Activated T-helper 1 cell treated with anti-CD3 and anti-CD28 coated beads, Interleukin-2, amount 50 U/mL, for 16 hours (primary cell): ENCODE measurements around the gene ABCA4.

Experiments used
- DNase-seq, 2 donors: peaks; one replicate each; pipeline ENCODE4 v3.0.0-alpha.2; 2020; ENCODE audit warnings: low read depth in 1 of 2, low spot score in 1 of 2

The ABCA4 gene

DNA sequence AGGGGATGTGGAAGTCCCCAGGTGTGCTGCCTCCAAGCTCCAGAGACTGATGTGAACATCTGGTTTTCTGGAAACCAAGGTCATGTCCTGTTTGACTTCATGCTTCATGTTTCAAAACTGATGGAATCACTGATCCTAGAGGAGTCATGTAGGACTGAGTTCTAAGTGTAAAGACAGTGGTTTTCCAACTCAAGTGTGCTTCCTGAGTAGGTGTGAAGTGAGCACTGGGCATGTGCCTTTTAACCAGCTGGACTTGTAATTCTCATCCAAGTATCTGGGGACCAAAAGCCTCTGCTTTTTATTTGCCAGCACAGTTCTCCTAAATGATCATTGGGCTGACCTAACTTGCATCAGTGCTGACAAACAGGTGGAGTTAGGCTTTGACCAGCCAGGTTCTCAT is 36.9 kb downstream of the ABCA4 start:
- DNase-seq = no peak

DNA sequence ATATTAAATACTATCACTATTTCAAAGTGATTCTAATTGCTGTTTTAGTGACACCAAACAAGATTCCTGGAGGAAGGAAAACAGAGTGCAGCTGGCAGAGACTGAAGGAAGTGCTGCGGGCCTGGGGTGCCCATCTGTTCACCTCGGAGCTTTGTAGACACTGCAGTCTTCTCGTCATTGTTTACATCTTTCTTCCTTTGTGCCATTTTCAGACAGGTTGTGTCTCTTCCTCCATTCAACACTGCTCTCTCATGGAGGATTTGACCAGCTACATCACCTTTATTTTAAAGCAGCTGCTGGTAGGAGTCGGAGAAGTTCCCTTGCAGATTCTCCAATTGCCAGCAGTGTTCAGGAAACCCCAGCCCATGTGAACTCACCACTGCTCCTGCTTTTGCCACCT is 37.3 kb downstream of the ABCA4 start:
- no peak for DNase-seq

DNA sequence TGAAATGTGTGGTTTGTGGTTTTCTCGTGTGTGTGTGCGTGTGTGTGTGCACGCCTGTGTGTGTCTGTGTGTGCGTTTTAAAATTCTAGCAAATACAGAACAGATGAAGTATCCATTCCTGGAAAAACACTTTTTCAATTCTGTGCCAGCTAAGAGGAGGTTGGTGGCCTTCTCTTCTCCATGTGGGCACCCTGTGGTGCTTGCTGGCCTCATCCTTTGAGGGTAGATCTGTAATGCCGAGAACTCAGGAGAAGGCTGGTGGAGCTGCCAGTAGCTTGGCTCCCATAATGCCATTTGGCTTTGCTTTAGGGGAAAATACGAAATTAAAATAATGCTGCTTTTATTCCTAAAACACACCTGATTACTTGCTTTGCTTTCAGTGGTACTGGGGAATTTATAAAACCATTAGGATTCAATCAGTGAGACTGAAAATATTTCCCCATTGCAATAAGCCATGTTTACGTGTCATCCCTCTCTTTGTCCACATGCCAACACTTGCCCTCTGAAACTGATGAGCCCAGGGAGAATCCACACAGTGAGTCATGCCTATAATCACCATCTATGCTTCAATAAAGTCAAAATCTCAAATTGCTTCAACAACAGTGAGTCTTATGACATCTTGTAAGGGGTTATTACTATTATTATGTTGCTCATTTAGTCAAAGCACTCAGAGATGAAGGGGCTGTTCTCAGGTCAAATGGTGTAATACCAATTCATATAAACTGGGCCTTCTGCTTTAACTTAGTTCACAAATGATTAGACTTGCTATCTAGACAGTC is 39.2 kb downstream of the ABCA4 start:
- DNase-seq = no peak

DNA sequence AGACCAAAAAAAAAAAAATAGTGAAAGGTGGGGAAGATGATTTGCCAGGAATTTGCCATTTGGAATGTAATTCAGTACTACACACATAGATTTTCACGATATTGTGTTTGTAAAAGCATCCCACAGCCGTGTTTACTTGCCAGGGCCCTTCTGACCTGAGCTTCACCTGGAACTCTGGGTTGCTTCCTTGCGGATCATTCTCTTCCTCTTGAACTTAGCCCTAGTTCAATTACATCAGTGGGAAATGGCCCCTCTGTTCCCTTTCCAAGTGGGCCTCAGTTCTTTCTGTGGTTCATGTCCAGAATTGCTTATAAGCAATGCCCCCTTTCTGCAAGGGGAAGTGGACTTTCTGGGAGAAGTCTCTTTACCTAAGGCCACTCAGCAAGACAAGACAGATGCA is 41.0 kb downstream of the ABCA4 start:
- DNase-seq = no peak

DNA sequence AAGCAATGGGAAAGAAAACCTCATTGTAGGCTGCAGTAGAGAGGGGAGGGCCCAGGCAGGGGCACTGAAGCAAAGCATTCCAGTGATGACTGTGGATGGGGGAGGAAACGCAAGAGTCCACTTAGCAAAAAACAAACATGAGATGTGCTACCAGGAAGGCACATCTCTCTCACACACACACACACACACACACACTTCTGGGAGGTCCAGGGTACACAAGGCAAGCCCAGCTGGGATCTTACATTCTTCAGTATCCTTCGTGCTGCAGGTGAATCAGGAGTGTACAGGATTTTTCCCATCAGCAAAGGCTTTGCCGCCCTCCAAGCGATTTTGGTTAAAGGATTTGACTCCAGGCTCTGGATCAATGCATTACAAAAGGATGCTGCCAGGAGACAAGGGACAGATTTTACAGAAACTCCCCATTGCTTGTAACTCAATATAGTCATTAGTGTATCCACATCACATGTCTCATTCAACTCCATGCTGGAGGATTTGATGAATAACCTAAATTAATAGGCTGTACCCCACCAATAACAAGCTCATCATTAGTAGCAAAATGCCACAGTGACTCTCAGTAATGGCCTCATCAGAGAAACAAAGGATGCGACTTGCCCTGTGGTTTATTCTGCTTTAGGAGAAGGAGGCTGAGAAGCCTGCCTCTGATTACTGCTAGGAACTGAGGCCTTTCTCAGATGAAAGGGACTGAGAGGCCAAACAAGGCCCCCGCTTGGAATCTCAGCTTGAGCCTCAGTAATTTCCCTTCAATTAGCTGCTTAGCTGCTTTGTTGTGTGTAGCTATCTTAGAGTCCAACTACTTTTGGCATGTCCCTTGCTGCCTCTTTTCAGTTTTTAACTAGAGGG is 41.6 kb downstream of the ABCA4 start:
- DNase-seq = no peak

DNA sequence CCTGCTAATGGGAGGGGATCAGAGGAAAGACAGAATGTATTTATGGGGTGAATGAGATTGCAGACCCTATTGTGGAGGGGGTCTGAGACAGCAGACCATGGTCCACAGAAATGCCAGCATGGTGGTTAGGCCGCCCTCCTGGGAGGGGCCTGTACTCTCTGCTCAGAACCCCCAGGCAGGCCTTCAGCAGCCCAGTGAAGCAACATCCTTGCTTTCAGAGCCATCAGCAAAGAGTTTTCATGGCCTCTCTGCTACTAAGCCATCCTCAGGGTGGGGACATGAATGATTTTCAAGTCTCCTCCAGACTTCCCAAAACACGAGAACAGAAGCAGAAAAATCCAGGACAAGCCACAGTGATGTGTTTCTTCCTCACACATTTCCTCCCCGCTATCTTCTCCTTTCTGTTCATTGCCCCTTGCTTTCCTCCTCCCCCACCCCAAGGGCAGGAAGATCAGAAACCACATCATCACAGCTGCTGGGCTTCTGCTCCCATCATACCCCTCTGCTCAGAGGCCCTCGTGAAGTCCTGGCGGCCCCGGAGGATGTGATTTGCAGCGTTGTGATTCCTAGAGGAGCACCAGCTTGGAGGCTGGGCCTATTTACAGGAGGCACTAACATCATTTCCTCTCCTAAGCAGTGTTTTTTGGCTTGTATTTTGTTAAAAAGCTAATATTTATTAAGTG is 48.0 kb downstream of the ABCA4 start:
- no peak for DNase-seq

DNA sequence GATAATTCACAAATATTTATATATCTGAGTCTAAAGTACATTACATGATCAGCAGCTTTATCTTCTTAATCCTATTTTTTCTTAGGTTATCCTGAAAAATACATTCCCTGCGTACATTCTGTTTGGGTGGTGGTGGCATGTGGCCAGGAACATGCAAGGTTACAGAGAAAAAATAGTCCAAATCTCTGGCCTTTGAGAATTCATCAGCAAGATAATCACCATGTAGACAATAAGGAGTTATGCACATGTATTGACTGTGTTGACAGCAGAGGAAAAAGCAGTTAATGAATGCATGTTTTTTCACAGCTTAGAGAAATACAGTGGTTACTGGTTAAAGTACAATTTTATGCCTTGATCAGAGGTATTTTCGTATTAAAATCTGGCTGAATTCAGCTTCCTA is 49.0 kb downstream of the ABCA4 start:
- DNase-seq = no peak

DNA sequence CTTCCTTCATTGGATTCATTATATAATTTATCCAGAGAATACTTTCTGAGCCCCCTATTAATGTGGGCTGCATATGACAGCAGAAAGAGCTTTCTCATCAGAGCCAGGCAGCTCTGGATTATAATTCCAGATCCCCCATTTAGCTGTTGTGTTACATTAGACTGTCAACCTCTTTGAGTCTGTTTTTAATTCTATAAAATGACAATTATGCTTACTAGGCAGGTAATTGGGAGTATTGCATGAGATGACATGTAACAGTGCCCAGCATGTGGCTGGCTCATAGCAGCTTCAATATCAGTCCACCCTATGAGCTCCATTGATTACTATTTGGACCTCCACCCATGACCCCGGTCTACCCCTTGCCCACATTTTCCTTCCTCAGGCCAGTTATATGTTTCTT is 49.6 kb downstream of the ABCA4 start:
- no peak for DNase-seq

DNA sequence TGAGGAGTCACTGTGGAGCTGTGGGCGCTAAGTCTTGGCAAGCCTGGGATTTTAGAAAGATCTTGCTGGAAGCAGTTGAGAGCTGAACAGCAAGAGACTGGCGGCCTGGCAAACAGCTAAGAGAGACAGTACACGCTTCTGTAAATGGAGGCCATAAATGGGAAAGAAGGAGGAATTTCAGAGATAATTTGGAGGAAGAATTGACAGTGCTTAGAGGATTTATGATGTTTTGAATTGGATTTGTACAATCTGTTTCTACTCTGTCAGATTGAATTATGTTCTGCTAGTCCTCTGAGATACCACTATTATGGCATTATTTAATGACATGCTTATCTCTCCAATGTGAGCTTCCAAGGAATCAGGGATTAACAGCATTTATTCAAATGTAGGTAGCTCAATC is 50.1 kb downstream of the ABCA4 start:
- no peak for DNase-seq

DNA sequence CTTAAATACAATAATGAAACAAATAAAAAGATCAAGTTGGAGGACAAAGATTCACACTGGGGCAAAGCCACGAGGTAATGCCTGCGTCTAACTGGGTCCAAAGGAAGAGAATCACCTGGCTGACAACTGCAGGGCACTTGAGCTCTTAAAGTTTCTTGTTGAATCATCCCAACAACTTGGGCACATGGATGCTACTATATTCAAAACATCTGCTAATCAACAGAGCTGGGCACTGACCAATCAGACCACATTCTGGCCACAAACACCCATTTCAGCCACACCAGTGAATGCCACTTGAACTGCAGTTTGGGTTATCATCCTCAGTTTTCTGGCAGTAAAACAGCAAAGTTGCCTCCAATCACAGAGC is 51.0 kb downstream of the ABCA4 start:
- no peak for DNase-seq

DNA sequence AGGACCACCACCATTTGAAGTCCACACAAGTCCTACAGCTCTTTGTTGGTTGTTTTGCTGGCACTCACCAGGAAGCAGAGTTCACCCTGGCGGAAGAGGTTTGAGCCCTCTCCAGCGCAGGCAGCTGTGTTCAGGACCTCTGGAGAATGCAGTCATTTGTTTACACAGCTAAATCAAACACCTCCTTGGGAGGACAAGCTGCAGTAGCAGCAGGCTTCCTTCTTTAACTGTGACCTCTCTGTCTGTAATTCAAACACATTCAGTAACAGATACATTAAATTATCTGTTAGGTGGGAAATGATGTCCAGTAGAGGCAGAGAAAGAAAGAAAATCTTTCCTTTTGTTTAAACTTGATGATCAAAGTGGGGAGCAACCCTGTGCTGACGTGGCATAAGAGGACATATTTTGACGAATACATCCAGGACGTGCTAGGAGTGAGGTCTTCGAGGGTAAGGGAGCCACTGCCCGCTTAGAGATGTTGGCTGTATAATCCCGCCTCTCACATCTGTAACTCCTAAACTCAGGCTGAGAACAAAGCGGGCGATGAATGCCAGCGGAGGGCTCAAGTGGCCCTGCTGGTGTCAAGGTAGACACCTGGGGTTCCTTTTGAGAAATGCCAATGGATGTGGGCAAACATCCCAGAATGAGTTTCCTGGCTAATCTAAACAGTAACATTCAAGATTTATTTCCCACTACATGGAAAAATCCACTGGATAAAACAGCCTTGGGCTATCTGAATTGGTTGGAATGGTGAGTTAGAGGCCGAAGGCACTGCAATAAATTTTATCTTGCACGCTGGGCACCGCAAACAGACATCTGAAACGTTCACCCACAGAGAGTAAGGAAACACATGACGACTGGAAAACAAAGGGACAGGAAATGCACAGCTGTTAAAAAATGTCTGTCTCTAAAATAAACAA is 51.7 kb downstream of the ABCA4 start:
- no peak for DNase-seq

DNA sequence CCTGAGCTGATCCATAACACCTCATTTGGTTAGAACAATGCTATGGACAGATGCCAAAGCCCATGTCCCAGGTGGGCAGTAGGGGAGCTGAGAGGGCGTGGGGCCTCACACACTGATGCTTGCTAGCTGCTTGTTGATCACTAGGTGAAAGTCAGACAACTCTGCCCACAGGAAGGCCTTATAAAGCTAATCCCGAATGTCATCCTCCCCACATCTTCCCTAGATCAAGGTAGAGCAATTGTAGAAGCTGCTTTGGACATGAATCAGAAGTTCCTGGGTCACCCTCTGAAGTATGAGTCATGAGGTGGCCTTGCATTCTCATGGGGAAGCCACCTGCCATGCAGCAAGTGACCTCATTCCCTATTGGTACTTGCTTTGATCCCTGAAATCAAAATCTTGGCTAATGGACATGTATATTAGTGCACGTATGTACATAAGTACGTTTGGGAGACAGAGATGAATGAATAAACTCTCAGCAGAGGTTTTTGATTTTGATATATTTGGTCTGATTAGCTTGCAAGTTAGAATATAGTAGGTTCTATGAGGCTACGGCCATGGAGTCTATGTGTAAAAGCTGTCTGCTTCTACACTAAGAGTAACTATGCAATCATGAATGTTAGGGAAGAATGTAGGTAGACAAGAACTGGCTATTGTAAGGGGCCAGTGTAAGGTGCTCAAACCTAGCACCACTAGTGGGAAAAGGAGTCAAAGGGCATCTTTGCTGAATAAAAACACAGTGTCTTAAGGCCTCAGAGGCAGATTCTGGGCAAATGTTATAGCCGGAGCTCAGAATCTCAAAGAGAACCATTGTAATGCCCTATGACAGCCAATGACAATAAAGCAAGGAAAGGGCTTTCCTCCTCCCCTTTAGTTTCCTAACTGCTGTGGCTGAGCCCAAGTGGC is 52.6 kb downstream of the ABCA4 start:
- no peak for DNase-seq

DNA sequence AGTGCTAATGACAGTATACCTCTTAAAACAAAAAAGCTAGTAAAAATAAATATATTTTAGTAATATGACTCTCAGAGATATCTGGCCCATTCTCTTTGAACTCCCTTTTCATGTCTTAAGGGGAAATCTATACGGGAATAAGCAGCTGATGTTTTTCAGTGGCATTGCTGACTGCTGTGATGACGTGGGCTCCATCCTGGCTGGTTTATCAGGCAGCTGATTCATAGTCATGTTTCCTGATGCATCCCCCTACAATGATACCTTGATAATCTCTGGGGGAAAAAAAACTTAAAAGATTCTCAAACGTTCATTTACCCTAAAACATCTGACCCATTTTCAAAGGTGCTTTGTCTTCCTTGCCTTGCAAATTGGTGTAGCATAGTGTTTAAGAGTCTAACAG is 53.8 kb downstream of the ABCA4 start:
- DNase-seq = no peak

DNA sequence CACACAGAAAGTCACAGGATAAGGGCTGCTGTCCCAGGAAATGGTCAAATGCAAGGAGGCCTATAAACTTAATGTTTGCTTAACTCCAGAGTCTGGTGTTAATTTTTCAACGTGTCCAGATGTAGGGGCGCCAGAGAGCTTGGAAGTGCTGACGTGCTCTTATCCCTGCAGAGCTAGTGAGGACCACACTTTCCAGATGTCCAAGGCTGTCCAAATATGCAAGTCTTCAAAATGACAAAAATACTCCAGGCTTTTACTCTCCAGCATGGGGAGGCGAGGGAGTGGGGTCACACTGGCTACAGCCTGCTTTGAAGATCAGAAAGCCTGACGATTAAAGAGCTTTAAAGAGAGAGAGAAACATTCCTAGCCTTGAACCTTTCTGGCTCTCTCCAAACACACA is 57.6 kb downstream of the ABCA4 start:
- DNase-seq = no peak

DNA sequence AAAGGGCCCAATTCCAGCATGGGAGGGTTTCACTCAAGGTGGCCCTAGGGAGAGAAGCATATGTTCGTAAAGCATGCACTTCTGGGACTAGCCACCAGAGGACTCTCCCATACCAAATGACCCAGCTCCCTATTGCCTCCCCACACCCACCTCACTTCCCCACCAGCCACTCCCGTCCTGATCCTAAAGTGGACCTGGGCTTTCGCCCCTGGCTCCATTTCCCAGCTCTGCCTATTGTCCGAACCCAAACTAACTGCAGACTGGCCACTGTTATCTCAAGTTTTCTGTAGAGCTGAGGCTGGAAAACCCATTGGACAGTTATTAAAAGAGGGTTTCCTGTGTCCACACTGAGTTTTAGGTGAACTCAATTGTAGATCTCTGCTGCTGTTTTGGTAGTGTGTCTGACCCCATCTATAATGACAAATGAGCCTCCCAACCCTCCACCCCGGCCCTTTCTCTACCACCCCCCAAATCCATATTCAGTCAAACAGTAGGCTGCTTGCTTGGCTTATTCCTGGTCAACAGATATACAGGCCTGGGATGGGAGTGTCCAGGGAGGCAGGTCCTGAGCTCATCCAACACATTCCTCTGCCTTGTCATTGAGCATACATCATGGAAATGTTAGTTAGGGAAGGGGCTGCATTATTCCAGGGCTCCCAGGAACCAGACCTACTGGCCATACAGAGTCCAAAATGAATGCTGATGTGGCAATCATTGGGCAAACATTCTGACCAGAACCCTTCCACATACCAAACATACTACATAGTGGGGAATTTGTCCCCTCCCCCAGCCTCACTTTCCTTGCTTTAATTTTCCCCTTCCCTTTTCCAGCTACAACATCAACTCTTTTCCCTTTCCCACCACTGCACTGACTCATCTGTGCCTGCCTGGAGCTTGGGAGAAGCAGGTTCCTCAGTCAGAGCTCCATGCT is 59.2 kb downstream of the ABCA4 start:
- no peak for DNase-seq

DNA sequence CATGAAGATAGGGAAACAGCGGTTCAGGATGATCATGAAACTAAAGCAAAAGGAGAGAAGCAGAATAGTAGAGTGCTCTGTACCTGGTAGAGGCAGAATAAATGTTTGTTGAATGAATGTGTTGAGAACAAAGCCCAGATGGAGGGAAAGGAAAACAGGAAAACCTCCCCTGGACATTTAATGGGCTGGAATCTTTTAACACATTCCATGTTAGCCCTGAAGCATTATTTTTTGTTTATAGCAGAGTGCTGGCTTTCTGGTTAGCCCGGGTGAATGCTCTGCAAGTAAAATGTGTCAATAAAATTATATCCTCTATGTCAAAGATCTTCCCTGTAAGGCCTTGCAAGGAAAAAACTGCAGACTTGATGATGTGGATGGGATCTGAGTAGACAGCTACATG is 60.2 kb downstream of the ABCA4 start:
- DNase-seq = no peak

DNA sequence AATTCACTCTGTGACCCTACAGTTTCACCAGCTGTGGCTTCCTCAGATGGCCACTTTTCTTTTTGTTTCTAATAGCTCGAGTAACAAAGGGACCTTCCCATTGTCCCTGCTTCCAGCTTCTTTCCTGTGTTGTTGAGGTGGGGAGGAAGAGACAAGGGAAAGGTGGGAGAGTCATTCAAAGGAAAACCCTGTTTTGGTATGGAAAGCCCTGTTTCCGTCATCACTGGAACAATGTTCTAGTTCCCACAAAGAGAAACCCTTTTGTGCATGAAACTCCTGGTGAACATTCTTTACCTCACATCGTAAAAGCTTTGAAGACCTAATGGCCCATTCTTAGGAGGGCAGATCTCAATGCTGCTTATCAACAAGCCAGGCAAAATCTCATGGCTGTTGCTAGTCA is 62.2 kb downstream of the ABCA4 start:
- no peak for DNase-seq

DNA sequence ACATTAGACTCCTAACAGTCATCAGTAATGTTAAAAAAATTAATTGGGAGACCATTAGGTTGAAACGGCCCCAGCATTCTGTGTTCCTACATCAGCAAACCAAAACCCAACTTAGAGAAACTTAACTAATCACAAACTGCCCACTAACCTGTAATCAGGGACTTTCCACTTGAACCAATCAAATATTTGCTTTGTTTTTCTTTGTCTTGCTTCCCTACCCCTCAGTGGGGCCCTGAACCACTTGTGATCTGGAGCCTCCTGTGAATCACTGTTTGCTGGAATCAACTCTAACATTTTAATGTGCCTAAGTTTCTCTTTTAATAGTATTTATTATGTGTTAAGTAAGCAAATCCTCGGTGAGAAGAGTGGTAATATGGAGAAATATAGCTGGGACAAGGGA is 64.0 kb downstream of the ABCA4 start:
- DNase-seq = no peak

DNA sequence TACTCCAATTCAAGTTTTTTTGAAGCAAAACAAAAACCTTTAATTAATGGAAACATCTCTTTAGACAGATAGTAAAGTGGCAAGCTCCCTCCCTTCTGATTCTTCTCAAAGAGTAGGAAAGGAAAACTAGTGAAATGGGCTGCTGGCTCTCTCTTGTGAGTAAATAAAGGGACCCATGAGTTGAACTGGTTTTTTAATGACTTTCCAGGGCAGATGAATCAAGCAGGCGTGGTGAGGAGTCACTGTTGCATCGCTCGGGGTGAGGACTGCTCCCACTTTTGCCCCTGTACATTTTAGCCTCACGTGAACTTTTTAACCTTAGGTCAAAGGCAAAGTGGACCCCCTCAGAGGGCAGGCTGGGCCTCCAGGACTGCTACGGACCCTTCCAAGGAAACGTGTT is 64.8 kb downstream of the ABCA4 start:
- DNase-seq = no peak
